Endothelial cell of umbilical vein (primary cell): Measurements from ENCODE around the gene SFMBT2. TPM values are rescaled to one million over a fixed set of nuclear protein-coding genes. Genes with fewer than 3 reads are reported as not detected.
"Not testable (repeated sequence)": the region's sequence is repeated elsewhere in the genome, so short reads cannot be mapped to it uniquely, and the experiment has no call there.

ENCODE experiments used
- BruUV-seq: library from RNA; stranded (reverse); fragments of 400-500 nt; replicated peaks from 2 replicates; lab custom pipeline; 2021; lab: Mats Ljungman, UMichigan
- CTCF ChIA-PET: fragments of 300-600, 350-600 bp; sonication (Branson Sonifier 250); formaldehyde crosslinking; loops from one replicate; lab custom pipeline; 2021; ENCODE audit warnings: antibody characterized with exemption, inconsistent platforms; lab: Charles Lee
- POLR2A ChIA-PET: fragments of 300-600, 350-600 bp; sonication (Branson Sonifier 250); formaldehyde crosslinking; loops from one replicate; lab custom pipeline; 2021; ENCODE audit warnings: antibody characterized with exemption, inconsistent platforms; lab: Charles Lee
- DNase-seq: peaks from one replicate; pipeline ENCODE4 v3.0.0-alpha.2; 2011; ENCODE audit warnings: low read depth, low spot score
- FAIRE-seq: peaks from 2 replicates; lab custom pipeline; 2011; peaks lifted over from hg19 to GRCh38; lab: Jason Lieb, UNC
- H2AFZ ChIP-seq: 2 replicates; pipeline ENCODE4 v1.6.0; 2012; ENCODE audit warnings: low read depth, low read length, control low read depth, inconsistent platforms
- H3K27ac ChIP-seq: 2 replicates; pipeline ENCODE4 v1.5.1; 2011; ENCODE audit warnings: low read depth, mild to moderate bottlenecking, control low read depth, low read length, moderate library complexity; ENCODE audit not compliant: insufficient read depth
- H3K27me3 ChIP-seq, 2 experiments: 2 replicates each; pipeline versions ENCODE4 v1.6.0 to v1.6.1; 2011; ENCODE audit warnings: low read length in 2 of 2, mixed read lengths in 1 of 2; ENCODE audit not compliant: control insufficient read depth in 2 of 2, insufficient read depth in 2 of 2
- H3K36me3 ChIP-seq, 2 experiments: 2 replicates in 1 of 2; 3 replicates in 1 of 2; pipeline ENCODE4 v1.5.1; 2011; ENCODE audit warnings: low read length in 2 of 2, mild to moderate bottlenecking in 1 of 2, moderate library complexity in 1 of 2; ENCODE audit not compliant: control insufficient read depth in 2 of 2, insufficient read depth in 2 of 2; ENCODE audit errors: extremely low read depth in 1 of 2
- H3K4me1 ChIP-seq: 3 replicates; pipeline ENCODE4 v1.5.1; 2011; ENCODE audit warnings: mild to moderate bottlenecking, low read length; ENCODE audit not compliant: control insufficient read depth, insufficient read depth; ENCODE audit errors: extremely low read depth
- H3K4me2 ChIP-seq: 2 replicates; pipeline ENCODE4 v1.6.1; 2011; ENCODE audit warnings: low read length, control low read depth, mixed read lengths; ENCODE audit not compliant: insufficient read depth
- H3K4me3 ChIP-seq, 3 experiments: fragments of 200-600 bp in 1 of 3; sonication (generic), shearing (Covaris generic) in 1 of 3; replicated peaks in 1 of 3; 2 replicates each; pipeline ENCODE4 v1.5.1; 2011 to 2016; ENCODE audit warnings: control low read depth in 3 of 3, low read length in 3 of 3, mild to moderate bottlenecking in 2 of 3, inconsistent platforms in 1 of 3, low read depth in 1 of 3, moderate library complexity in 1 of 3; ENCODE audit not compliant: insufficient read depth in 1 of 3
- H3K79me2 ChIP-seq: 2 replicates; pipeline ENCODE4 v1.6.0; 2012; ENCODE audit warnings: low read length, inconsistent platforms; ENCODE audit not compliant: control insufficient read depth, insufficient read depth
- H3K9ac ChIP-seq: replicated peaks from 2 replicates; pipeline ENCODE3; 2011; ENCODE audit warnings: low read length, control low read depth; ENCODE audit not compliant: insufficient read depth; ENCODE audit errors: extremely low read depth
- H3K9me1 ChIP-seq: replicated peaks from 3 replicates; pipeline ENCODE4 v1.6.0; 2011; ENCODE audit warnings: mild to moderate bottlenecking, low read length; ENCODE audit not compliant: control insufficient read depth, insufficient read depth; ENCODE audit errors: extremely low read depth
- H3K9me3 ChIP-seq: replicated peaks from 2 replicates; pipeline ENCODE4 v1.5.1; 2012; ENCODE audit warnings: low read length, inconsistent platforms; ENCODE audit not compliant: control insufficient read depth, insufficient read depth
- H4K20me1 ChIP-seq: replicated peaks from 2 replicates; pipeline ENCODE3; 2011; ENCODE audit warnings: mild to moderate bottlenecking, low read length; ENCODE audit not compliant: control insufficient read depth, insufficient read depth; ENCODE audit errors: extremely low read depth
- EZH2 ChIP-seq: IDR thresholded peaks from 2 replicates; pipeline ENCODE4 v1.6.1; 2012; ENCODE audit warnings: borderline replicate concordance, low read depth, mild to moderate bottlenecking, moderate library complexity, low read length, inconsistent platforms; ENCODE audit not compliant: severe bottlenecking
- dilution Hi-C: fragments of 300-500 bp; cut with MboI; formaldehyde crosslinking; loops from one replicate; pipeline ENCODE4 v1.15.0; 2019; ENCODE audit warnings: low sequenced_read_pairs; ENCODE audit not compliant: extremely low pct_ligation_motif_present
- intact Hi-C: fragments of 100-400 bp; cut with micrococcal nuclease; formaldehyde crosslinking; loops from one replicate; pipeline ENCODE4 v1.10.0; 2022
- polyA plus RNA-seq, 4 experiments: library from polyadenylated mRNA; depleted of rRNA in 3 of 4; stranded (reverse) in 3 of 4; unstranded in 1 of 4; fragments of >200 nt; gene quantifications; 2 replicates each; pipeline versions ENCODE4 v1.2.1 to v1.2.3, GENCODE V29; 2011 to 2012; ENCODE audit warnings: missing spikeins in 1 of 4
- total RNA-seq: library from RNA; stranded (reverse); gene quantifications from 2 replicates; pipeline ENCODE4 v1.2.3, GENCODE V29; 2021
- TF ChIP-seq, protein P1 (sequence below): IDR thresholded peaks from 2 replicates; pipeline ENCODE4 v1.6.1; 2011; ENCODE audit not compliant: insufficient read depth, insufficient read length

The SFMBT2 gene
- total and polyA plus RNA-seq, 2 donors (not counting 3 experiments of a cell fraction or from before 2014, with no cell fraction given) = 0.14 to 0.64 TPM

DNA sequence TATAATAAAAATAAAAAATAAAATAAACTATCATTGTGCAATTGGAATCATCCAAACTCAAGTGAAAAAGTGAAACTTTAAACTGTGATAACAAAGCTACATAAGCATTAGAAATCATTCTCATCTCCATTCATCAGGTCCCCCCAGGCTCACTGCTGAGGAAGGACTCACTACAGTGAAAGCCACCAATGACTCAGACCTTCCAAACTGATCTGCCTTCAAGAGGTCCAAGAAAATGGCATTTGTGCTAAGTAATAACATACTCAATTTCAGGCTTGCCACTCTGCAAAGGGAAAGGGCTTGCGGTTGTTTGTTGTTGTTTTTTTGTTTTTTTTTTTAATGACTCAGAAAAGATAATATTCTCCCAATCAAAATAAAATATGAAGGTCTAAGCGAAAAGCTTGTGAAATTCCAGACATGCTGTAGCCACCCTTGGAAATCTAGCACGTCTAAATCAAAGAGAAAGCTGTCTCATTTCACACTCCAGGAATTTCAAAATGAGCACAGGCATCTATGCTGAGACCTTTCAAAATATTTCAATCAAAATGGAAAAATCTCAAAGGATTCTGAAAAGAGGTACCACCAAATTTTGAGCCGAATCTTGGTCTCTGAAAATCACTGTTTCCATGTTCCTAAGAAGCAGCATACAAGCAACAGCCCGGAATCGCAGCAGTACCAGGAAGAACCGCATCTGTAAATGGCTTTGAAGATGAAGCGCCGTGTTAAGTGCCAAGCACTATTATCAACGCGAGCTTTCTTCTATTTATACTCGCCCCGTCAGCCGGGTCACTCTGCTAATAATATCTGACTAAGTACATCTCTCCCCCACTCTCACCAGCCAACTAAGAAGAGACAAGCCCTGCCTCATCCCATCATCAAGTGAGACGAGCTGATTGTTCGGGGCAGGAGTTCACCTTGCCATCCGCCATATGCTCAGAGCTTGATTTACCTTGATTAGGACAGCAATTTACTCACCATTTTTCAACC is 13.5 kb downstream of the SFMBT2 start:
- H3K9ac ChIP-seq = no peak overlapping the region
- dilution Hi-C loops (no loop called here), intact Hi-C loops (no loop called here)
- FAIRE-seq (no peak), DNase-seq (no peak)
- H3K4me1 ChIP-seq = no peaks in the 10 kb centered on the region
- H3K4me2 ChIP-seq = no peak overlapping the region
- H3K4me3 ChIP-seq = no peak overlapping the region
- H3K36me3 ChIP-seq = no peaks in the 10 kb centered on the region
- H3K9me1 ChIP-seq = no peaks in the 10 kb centered on the region
- no peaks in the 10 kb centered on the region for H4K20me1 ChIP-seq
- CTCF ChIA-PET = interaction anchor here (1.3 kb wide), 1 partner anchor 15 kb away, joined by 4 read pairs; no protein-coding TSS in a partner anchor
- no peaks in the 10 kb centered on the region for H3K27me3 ChIP-seq
- no peaks in the 10 kb centered on the region for H3K9me3 ChIP-seq
- no peak overlapping the region for H2AFZ ChIP-seq
- POLR2A ChIA-PET = no interaction called here
- H3K27ac ChIP-seq = no peak overlapping the region
- BruUV-seq = no TSS peak
- no peak for TF ChIP-seq EZH2
- TF ChIP-seq, protein P1, sequence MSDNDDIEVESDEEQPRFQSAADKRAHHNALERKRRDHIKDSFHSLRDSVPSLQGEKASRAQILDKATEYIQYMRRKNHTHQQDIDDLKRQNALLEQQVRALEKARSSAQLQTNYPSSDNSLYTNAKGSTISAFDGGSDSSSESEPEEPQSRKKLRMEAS = no peak
- H3K79me2 ChIP-seq = no peaks in the 10 kb centered on the region

DNA sequence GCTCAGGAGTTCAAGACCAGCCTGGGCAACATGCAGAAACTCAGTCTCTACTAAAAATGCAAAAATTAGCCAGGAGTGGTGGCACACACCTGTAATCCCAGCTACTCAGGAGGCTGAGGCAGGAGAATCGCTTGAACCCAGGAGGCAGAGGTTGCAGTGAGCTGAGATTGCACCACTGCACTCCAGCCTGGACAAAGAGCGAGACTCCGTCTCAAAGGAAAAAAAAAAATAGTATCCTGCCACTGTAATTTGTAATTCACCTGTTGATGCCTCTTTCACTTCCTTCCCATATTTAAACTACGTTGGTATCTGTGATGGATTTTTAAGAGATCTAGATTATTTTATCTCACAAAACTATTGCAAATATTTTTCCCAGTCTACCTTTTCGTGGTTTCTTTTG is 18.5 kb downstream of the SFMBT2 start:
- H3K4me3 ChIP-seq, H3K9me1 ChIP-seq, H3K27ac ChIP-seq, H3K9ac ChIP-seq, BruUV-seq, H2AFZ ChIP-seq, H3K4me1 ChIP-seq, FAIRE-seq, CTCF ChIA-PET, DNase-seq, dilution Hi-C loops, POLR2A ChIA-PET, intact Hi-C loops, H3K79me2 ChIP-seq, H3K9me3 ChIP-seq, H4K20me1 ChIP-seq, H3K4me2 ChIP-seq, H3K27me3 ChIP-seq, H3K36me3 ChIP-seq: not testable (repeated sequence)
